HL-60 (cell line): ENCODE measurements around the gene SP5.

Source experiments
- DNase-seq, 2 experiments: peaks; one replicate each; pipeline ENCODE4 v3.0.0-alpha.2; 2010 to 2020; ENCODE audit warnings: low read depth in 1 of 2, low spot score in 1 of 2
- H3K27ac ChIP-seq: fragments of 250-450 bp; sonication (Bioruptor Pico); replicated peaks from 2 replicates; pipeline ENCODE4 v1.5.1; 2020; ENCODE audit warnings: mild to moderate bottlenecking, moderate library complexity
- H3K27me3 ChIP-seq: fragments of 250-450 bp; sonication (Bioruptor Pico); 2 replicates; pipeline ENCODE4 v1.5.1; 2021; ENCODE audit warnings: mild to moderate bottlenecking, moderate library complexity; ENCODE audit not compliant: insufficient read depth, poor library complexity, severe bottlenecking
- H3K4me3 ChIP-seq: replicated peaks from 2 replicates; pipeline ENCODE4 v1.5.1; 2011; ENCODE audit warnings: mild to moderate bottlenecking, control low read depth, low read length; ENCODE audit not compliant: insufficient read depth
- CTCF ChIP-seq: IDR thresholded peaks from one replicate; pipeline ENCODE4 v1.5.1; 2011; ENCODE audit warnings: low read length, control low read depth, inconsistent platforms; ENCODE audit not compliant: insufficient read depth
- GABPA ChIP-seq: IDR thresholded peaks from 2 replicates; pipeline ENCODE4 v1.6.1; 2012; ENCODE audit warnings: low read depth
- POLR2AphosphoS5 ChIP-seq: IDR thresholded peaks from 2 replicates; pipeline ENCODE4 v1.6.1; 2012; ENCODE audit warnings: low read depth
- REST ChIP-seq: IDR thresholded peaks from 2 replicates; pipeline ENCODE4 v1.6.1; 2012; ENCODE audit warnings: low read depth; ENCODE audit not compliant: insufficient replicate concordance
- SPI1 ChIP-seq: IDR thresholded peaks from 2 replicates; pipeline ENCODE4 v1.6.1; 2012; ENCODE audit warnings: low read depth, mild to moderate bottlenecking, borderline replicate concordance

The SP5 gene

GRCh38 chr2:170716851-170717598, 1.9 kb downstream of the SP5 start:
- H3K27me3 ChIP-seq, result peaks cover 83% of the 10 kb centered on the region

GRCh38 chr2:170717599-170717963, 2.4 kb downstream of the SP5 start:
- TF ChIP-seq SPI1 (no peak), CTCF (no peak), POLR2AphosphoS5 (no peak), GABPA (no peak), REST (no peak)
- no peak for DNase-seq
- no peak overlapping the region for H3K4me3 ChIP-seq
- no peak overlapping the region for H3K27ac ChIP-seq
- H3K27me3 ChIP-seq, result peaks cover 80% of the 10 kb centered on the region

More at GRCh38 chr2:170716851-170717598, 1.9 kb downstream of the SP5 start:
- TF ChIP-seq GABPA (no peak), POLR2AphosphoS5 (no peak), SPI1 (no peak), CTCF (no peak), REST (no peak)
- no peak overlapping the region for H3K4me3 ChIP-seq
- H3K27ac ChIP-seq, result no peak overlapping the region
- no peak for DNase-seq

DNA sequence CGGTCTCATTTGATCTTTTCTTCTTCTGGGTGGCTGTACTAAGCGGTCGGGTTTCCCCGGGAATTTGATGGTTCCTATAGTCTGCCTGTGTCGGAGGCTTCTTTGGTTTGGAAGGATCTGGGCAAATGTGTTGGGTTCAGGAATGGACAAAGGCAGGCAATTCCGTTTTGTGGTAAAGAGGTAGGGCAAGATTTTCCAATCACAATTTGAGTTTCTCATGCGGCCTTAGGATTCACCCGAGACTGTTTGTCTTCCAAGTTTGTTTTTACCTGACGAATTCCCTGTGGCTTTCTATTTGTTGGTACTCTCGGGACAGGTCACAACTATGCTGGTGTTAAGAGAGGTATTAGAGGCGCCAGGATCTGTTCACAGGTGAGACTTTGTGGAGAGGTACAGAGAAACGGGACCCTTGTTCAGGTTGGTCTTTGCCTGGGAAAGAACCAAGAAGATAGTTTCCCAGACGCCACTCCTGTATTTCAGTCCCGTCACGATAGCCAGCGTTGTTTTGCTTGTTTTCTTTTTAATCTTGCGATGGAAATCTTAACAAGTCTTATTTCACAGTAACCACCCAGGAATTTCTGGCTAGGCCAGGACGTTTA, 3.0 kb downstream of the SP5 start:
- TF ChIP-seq POLR2AphosphoS5 (no peak), REST (no peak)
- Histone ChIP-seq H3K27me3 (peaks cover 76% of the 10 kb centered on the region), H3K4me3 (no peak overlapping the region), H3K27ac (no peak overlapping the region)
- DNase-seq, result no peak
